HG02943 (cell line): Measurements from ENCODE around the gene HNRNPUL1.

Source experiments
- ATAC-seq: cut with Tn5 transposase; IDR thresholded peaks from one replicate; pipeline ENCODE4 v1.9.1; 2021; ENCODE audit warnings: mild to moderate bottlenecking, low read depth, moderate library complexity; ENCODE audit not compliant: unreplicated experiment

The HNRNPUL1 gene

GRCh38 chr19:41307090-41307875 is 43.1 kb downstream of the HNRNPUL1 start:
- ATAC-seq = no peak

DNA sequence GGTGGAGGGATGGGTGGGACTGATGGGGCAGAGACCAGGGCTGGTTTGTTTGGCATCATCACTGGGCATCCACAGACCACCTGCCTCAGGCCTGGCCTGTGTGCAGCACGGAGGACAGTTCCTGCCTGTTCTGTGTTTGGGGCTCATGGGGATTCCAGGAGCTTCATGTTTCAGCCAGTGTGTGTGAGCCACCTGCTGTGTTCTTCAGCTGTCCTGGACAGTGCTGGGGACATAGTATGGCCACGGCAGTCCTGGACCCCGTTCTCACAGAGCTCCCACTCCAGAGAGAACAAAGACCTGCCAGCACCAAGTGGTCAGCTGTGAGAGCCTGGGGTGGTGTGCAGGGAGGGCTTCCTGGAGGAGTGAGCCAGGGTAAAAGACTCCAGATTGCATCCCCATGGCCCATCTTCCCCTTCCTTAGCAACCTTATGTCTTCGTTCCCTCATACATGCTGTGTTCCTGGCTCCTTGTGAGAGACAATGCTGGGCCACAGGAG is 43.8 kb downstream of the HNRNPUL1 start:
- ATAC-seq = no peak

- ATAC-seq = no peak
These were observed 44.4 kb downstream of the HNRNPUL1 start for GRCh38 chr19:41308450-41309179.

- no peak for ATAC-seq
These were observed 45.2 kb downstream of the HNRNPUL1 start for GRCh38 chr19:41309180-41310032.

DNA sequence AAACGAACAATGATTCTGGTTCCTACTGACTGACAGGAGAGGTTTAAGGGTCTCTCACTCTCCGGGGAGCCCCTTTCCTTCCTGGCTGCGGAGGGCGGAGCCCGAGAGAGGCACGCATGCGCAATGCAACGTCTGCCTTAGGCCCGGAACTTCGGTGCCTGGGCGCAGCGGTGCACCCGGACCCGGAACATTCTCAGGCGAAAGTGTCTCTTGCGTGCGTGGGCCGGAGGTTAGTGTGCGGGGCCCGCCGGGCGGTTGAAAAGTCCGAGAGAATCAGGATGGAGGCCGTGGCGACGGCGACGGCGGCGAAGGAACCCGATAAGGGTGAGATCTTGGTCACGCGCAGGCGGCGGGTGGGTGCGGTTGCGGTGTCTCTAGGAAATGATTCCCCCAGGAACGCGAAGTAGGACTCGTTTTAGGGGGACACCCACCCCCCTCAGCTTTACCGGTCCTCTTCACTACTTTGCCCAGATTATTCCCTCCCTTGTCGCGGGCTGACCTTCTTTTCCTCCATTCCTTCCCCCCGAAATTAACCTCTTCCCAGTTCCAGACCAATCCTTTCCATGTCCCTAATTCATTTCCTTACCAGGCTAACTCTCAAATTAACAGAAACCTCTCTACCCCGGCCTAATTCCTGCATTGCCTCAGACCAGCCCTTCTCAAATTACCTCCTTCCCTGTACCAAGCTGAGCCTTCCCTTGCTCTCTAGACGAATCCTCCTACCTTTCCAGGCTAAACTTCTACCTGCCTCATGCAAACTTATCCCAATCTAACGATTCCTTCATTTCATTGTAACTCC is 46.1 kb downstream of the HNRNPUL1 start, which contains the start of gene CCDC97:
CCDC97 (plus strand) TSS at position 140 of the 799 bp plus-strand sequence; CDS start at position 279, 139 bp downstream.
- peak; percentile 63 for ATAC-seq

- no peak for ATAC-seq
These were observed 46.9 kb downstream of the HNRNPUL1 start for GRCh38 chr19:41311072-41311471.

GRCh38 chr19:41311613-41312012 is 47.4 kb downstream of the HNRNPUL1 start:
- ATAC-seq = no peak

- no peak for ATAC-seq
These were observed 52.2 kb downstream of the HNRNPUL1 start for GRCh38 chr19:41316306-41316920.

- ATAC-seq = no peak
These were observed 54.7 kb downstream of the HNRNPUL1 start for GRCh38 chr19:41318696-41319499.

DNA sequence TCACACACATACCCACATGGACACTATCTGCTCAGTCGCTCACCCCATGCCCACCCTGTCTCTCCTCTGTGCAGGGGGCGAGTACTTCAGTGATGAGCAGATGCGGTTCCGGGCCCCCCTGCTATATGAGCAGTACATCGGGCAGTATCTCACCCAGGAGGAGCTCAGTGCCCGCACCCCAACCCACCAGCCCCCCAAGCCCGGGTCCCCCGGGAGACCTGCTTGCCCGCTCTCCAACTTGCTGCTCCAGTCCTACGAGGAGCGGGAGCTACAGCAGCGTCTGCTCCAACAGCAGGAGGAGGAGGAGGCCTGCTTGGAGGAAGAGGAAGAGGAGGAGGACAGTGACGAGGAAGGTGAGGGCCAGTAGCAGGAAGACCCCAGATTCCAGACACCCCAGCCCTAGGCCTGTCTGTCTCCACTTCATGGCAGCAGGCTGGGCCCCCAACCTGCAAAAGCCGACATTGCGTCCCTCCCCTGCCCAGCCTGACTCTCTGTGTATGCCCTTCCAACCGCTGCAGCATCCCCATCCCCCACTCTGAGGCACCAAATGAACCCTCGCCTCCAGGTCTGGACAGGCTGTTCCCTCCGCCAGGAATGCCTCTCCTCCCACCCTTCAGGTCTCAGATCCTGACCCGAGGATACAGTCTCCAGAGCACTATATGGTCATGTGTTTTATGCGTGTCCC is 55.5 kb downstream of the HNRNPUL1 start:
- no peak for ATAC-seq

- ATAC-seq = no peak
These were observed 56.0 kb downstream of the HNRNPUL1 start for GRCh38 chr19:41320185-41320518.

DNA sequence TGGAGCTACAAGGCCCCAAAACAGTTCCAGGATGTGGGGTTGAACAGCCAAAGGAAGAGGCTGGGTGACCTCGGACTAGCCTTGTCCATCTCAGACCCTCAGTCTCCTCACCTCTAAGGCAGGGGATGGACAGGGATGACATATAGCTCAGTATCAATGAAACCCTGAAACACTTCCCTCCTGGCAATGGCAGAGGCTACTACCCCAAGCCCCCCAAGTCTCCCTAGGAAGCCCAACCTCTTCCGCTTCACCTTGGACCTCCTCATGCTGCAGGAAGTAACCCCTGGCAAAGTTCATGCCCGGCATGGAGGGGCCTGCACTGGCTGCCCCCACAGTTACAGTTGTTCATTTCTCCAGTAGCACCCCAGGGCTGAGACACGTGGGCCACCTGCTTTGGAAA is 56.4 kb downstream of the HNRNPUL1 start:
- no peak for ATAC-seq

GRCh38 chr19:41321204-41321599 is 57.0 kb downstream of the HNRNPUL1 start:
- ATAC-seq = no peak

DNA sequence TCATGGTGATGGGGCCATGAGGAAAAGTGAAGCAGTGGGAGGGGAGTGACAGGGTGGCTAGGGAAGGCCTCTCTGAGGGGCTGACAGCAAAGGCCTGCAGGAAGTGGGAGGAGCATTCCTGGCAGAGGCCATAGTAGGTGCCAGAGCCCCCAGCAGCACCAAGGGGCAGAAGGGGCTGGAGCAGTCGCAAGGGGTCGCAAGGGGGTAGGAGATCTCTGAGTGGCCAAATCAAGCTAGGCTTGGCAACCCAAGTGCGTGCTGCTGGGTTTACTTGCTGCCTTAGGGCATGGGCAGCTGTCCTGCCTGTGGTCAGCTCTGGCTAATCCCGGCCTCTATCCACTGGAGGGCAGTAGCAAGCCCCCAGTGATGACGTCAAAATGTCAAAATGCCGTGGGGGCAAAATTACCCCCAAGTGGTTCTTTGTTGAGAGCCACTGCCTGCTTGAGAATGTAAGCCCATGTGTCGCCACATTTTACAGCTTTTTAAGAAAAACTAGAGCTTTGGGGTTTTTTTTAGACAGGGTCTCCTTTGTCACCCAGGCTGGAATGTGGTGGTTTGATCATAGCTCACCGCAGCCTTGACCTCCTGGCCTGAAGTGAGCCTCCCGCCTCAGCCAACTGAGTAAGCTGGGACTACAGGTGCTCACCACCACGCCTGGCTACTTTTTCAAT is 57.6 kb downstream of the HNRNPUL1 start:
- ATAC-seq = no peak

DNA sequence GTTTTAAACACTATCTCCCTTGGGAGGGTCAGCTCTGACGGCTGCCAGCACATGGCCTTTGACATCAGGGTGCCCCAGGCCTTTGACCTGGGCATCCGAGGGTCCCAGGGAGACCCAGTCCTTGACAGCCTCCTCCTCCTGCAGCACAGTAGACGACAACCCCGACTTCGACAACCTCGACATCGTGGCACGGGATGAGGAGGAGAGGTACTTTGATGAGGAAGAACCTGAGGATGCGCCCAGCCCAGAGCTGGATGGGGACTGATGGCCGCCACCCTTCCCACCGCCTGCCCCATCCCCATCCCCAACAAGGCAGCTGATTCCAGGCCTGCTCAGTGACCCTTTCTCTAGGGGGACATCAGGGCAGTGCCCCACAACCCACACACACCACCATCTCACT is 58.3 kb downstream of the HNRNPUL1 start:
- ATAC-seq = no peak

GRCh38 chr19:41323023-41323422 is 58.9 kb downstream of the HNRNPUL1 start:
- ATAC-seq = no peak

DNA sequence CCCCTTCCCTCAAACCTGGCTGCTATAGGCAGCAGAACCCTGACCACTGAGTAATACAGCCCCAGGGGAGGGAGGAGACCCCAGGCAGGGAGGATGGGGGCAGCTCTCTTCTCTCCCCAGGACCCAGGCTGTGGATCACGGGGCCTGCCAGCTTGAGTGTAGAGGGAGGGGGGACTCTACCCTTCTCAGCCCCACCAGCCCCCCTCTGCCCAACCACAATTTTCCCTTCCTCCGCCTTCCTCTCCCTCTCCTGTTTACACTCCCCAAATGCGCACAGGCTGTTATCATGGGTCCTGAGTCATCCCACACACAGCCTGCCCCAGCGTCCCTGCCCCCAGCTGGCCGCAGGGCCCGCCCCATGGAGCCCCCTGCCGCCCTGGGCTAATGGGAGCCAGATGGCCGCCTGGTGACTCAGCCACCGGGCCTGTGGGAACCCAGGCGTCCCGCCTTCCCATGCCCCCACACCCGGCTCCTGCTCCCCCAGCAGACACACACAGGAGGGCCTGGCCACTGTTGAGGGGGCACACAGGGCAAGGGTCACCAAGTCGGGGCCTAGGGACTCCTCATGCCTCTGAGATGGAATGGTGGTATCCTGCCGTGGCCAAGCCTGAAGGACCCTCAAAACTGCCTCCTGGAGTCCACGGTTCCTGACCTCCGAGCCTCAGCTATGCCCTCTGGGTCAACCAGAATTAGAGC is 59.4 kb downstream of the HNRNPUL1 start:
- no peak for ATAC-seq
